Iris pigment epithelial cell (primary cell): ENCODE results near the gene ABCC3.
"Not testable (repeated sequence)": the region's sequence is repeated elsewhere in the genome, so short reads cannot be mapped to it uniquely, and the experiment has no call there.

Experiments
- DNase-seq: peaks from one replicate; pipeline ENCODE4 v3.0.0-alpha.2; 2011; ENCODE audit warnings: low read depth

The ABCC3 gene

GRCh38 chr17:50666316-50666715, 31.6 kb downstream of the ABCC3 start:
- DNase-seq = no peak

- DNase-seq = no peak
Observed at GRCh38 chr17:50667259-50668024, 32.8 kb downstream of the ABCC3 start.

GRCh38 chr17:50668025-50668837, 33.5 kb downstream of the ABCC3 start:
- DNase-seq = peak; percentile 50

GRCh38 chr17:50668838-50669581, 34.3 kb downstream of the ABCC3 start:
- DNase-seq = no peak

GRCh38 chr17:50672071-50672470, 37.4 kb downstream of the ABCC3 start:
- DNase-seq = no peak

GRCh38 chr17:50672831-50673551, 38.3 kb downstream of the ABCC3 start:
- DNase-seq = no peak

- no peak for DNase-seq
Observed at GRCh38 chr17:50675190-50675589, 40.5 kb downstream of the ABCC3 start.

DNA sequence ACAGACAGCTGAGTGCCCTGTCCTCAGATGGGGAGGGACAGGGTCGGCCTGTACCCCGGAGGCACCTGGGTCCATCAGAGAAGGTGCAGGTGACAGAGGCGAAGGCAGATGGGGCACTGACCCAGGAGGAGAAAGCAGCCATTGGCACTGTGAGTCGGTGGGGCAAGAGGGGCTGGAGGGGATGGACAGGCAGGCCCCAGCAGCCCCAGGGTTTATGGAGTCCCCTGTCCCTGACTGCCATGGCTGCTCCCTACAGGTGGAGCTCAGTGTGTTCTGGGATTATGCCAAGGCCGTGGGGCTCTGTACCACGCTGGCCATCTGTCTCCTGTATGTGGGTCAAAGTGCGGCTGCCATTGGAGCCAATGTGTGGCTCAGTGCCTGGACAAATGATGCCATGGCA, 40.9 kb downstream of the ABCC3 start:
- DNase-seq = no peak

- DNase-seq = no peak
Observed at GRCh38 chr17:50676065-50676975, 41.6 kb downstream of the ABCC3 start.

- DNase-seq = no peak
Observed at GRCh38 chr17:50677851-50678375, 43.2 kb downstream of the ABCC3 start.

DNA sequence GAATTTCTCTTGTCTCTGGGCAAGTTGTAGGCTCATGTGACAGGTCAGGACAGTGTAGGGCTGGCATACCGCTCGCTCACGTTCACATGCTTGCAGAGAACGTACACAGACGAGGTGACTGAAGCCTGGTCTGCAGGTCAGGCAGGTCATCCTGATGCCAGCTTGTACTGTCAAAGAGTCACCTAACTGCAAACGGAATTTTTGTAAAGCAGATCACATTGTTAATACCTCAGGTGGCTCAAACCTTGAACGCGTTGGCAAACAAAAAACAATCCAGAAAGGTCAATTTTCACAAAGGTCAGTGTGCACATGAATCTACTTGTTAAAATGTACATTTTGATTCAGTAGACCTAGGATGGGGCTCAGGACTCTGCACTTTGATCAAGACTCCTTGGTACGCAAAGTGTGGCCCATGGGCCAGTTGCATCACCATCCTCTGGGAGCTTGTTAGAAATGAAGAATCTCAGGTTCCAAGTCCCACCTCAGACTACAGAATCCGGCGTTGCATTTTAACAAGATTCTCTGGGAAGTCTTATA, 44.4 kb downstream of the ABCC3 start:
- DNase-seq = no peak

DNA sequence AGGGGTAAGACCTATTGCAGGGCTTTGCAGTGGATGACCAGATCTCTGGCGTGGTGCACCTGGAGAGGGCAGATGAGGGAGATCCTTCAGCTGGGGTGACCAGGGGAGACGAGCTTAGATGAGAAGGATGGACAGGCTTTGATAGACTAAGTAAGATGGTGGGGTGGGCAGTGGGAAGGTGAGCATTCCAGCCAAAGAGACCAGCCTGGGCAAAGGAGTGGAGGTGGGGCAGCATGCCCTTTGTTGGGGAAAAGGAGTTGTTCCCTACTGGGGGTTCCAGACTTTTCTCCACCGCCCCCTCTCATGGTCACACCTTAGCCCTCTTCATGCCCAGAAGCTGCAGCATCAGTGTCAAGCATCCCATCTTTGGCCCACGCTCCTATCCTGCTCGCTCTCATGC, 45.4 kb downstream of the ABCC3 start:
- no peak for DNase-seq

DNA sequence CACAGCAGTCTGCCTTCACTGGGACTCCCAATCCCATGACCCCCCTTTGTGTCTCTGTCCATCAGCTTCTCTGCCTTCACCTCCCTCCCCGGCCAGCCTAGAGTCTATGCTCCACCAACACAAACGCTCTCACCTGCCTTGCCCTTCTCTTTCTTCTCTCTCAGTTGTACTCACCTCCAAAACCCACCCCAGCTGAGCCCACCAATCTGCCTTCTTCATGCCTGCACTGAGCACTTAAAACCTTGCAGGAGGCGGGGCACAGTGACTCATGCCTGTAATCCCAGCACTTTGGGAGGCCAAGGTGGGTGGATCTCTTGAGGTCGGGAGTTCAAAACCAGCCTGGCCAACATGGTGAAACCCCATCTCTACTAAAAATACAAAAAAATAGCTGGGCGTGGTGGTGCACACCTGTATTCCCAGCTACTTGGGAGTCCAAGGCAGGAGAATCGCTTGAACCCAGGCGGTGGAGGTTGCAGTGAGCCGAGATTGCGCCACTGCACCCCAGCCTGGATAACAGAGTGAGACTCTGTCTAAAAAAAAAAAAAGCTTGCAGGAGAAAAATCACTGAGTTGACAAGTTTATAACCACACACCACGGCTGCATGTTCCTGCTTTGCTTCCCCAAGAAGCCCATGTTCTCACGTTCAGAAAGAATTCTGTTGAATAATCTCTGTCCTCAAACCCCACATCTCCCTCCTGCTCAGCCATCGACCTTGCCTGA, 46.0 kb downstream of the ABCC3 start:
- DNase-seq = not testable (repeated sequence)

- DNase-seq = peak; percentile 81
Observed at GRCh38 chr17:50681263-50682200, 46.9 kb downstream of the ABCC3 start.

DNA sequence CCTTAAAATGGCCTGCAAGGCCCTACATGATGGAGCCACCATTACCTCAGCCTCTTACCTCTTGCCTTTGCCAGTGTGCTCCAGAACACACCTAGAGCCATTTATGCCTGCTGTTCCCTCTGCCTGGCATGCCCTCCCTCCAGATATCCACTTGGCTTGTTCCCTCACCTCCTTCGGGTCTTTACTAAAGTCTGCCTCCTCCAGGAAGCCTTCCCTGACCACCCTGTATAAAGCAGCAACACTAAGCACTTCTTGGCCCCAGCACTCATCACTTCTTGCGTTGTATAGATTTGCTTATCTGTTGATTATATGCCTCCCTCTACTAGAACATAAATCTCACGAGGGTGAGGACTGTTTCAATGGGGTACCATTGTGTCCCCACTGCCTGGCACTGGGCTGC, 47.8 kb downstream of the ABCC3 start:
- no peak for DNase-seq

GRCh38 chr17:50682938-50683337, 48.3 kb downstream of the ABCC3 start:
- no peak for DNase-seq

DNA sequence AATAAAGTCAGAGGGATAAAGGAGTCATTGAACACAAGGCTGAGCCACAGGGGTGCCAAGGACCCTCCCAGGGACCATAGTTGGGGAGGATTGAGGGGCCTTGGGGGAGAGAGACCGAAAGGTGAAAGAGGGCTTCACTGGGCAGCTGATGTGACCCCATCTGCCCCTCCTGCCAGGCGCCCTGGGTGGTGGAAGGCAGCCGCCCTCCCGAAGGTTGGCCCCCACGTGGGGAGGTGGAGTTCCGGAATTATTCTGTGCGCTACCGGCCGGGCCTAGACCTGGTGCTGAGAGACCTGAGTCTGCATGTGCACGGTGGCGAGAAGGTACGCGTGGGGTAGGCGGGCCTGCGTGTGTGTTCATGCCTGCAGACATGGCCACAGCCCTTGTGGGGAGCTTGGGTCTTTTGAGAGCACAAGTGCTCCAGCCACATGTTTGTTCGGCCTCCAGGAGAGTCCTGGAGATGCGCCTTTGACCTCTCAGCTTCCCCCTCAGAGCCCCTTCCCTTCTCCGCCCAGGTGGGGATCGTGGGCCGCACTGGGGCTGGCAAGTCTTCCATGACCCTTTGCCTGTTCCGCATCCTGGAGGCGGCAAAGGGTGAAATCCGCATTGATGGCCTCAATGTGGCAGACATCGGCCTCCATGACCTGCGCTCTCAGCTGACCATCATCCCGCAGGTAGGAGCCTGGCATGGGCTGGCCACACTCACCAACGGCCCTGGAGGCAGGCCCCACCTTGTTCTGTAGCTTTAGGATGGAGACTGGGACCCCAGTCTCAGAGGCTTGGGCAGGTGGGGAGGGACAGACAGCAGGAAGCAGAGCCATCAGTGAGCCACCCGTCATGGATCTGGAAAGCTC, 49.0 kb downstream of the ABCC3 start:
- no peak for DNase-seq

- no peak for DNase-seq
Observed at GRCh38 chr17:50684288-50684611, 49.6 kb downstream of the ABCC3 start.
